ENCODE measurements around the gene ALX4.

ALX4 gene

GRCh38 chr11:44334356-44335004, 24.5 kb upstream of the ALX4 start:
- DNase-seq, result no peak

DNA sequence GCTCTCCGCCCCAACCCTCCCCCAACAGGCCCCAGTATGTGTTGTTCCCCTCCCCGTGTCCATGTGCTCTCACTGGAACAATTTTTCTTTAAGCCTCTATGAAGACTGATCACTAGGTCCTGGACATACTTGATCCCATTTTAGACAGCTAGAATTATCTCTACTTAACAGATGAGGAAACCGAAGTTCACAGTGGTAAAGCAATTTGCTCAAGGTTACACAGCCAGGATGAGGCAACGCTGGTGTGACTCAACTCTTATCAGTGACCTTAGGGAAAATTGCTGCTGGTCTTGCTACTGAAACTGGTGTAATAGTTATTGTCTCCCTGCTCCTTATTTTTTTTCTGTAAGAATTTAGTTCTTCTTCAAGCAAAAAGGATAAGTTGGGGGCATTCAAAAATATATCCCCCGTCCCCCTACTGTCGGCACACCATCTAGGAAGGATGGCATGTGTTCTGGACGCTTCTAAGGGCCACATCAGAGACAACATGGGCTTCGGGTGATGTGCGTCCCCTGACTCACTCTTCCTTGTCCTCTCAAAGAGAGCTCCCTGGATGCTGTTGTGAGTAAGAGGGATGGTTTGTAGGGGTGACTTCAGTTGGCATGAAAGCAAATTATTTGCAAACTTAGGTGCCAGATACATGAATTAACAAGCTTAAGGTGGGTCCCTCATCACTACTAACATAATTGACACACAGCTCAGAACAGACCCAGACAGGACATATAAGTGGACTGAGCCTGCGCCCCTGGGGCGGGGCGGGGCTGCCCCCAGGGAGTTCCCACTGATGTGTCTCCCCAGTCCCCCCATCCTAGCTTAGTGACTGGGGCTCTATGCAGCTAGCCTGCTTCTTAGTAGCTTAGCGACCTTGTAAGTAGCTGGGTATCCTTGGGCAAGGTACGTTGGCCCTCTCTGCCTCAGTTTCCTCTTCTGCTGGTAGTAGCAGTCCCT, 23.6 kb upstream of the ALX4 start:
- no peak for DNase-seq

GRCh38 chr11:44332665-44333064, 22.7 kb upstream of the ALX4 start:
- DNase-seq, result no peak

- no peak for DNase-seq
These were observed 19.7 kb upstream of the ALX4 start for GRCh38 chr11:44329472-44330230.

- no peak for DNase-seq
These were observed 18.3 kb upstream of the ALX4 start for GRCh38 chr11:44328138-44328660.

GRCh38 chr11:44327730-44328129, 17.8 kb upstream of the ALX4 start:
- DNase-seq, result no peak

DNA sequence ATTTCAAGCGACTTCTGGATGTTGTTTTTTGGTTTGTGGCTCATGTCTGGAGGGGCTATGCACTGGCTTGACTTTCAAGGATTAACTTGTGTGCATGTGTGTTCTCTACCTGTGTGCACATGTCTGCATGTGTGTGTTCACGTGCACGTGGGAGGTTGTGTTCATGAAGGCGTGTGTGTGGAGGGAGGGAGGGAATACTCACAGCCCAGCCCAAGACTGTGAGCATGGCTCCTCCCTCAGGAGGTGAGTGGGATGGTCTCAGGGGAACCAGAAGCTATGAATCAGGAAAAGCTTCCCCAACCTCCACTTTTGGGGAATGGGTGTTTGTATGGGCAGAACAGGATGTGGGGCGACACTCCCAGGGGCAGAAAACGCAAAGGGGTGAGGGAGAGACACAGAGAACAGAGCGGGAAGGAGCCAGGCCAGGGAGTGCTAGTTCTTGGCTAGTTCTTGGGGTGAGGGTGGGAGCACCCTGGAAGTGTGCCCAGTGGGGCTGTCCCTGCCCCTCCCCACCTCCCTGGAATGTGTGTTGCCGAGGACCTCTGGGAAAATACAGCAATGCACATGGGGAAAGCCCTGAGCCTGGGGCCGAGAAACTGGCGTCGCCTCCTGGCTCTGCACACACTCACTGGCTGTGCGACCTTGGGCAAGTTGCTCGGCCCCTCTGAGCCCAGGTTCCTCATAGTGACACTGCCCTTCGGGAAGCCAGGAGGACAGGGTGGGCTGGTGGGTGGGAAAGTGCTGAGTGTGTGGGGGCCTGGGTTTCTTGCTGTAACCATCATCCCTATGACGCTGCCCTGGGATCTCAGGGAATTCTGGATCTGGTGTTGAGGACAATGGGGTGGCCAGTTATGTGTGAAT, 16.9 kb upstream of the ALX4 start:
- DNase-seq, result no peak

DNA sequence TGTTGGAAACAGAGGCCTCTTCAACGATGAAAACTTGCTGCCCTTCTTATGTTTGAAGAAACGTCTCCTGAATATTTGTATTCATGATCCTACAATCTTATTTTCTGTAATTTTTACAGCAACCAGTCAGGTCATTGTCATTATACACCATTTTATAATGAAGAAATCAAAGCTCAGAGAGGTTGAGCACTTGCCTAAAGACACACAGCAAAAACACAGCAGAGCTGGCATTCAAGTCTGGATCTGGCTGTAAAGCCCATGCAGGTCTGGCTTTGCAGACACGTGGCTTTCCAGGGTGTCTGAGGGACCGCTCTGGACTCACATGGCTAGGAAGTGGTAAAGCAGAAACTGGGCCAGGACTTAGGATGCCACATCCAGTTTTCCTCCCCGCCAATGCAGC, 15.8 kb upstream of the ALX4 start:
- DNase-seq, result no peak

DNA sequence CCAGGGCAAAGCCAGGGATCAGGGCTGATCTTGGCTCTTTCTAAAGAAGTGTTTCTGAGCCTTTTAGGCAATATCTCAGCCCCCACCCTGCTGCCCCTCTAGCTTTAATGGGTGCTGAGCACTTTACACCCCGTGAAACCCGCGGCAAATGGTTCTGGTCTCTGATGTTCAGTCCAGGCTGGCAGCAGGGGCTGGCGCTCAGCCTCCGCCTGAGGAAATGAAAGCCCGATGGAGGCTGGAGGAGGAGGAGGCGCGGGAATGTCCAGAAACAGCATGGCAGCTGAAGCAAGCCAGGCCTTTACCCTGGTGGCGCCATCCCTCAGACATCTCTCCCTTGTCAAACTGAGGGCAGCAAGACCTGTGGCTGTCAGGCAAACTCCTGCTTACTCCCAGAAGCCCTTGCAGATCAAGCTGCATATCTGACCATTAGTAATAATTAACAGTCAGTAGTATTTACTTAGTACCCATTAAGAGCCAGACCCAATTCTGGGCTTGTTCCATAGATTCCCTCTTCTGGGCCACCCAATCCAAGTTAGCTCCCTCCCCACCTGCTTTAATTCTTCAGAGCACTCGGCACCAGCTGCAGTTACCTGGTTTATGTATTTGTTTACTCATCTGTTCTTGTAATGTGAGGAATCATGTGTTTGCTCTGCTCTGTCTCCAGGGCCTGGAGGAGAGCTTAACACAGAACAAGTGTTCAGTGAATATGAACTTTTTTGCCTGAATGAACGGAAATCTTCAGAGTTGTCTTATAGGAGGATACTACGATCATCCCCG, 15.0 kb upstream of the ALX4 start:
- DNase-seq, result no peak

GRCh38 chr11:44324222-44324621, 14.3 kb upstream of the ALX4 start:
- no peak for DNase-seq

- DNase-seq, result no peak
These were observed 12.3 kb upstream of the ALX4 start for GRCh38 chr11:44322243-44322642.

DNA sequence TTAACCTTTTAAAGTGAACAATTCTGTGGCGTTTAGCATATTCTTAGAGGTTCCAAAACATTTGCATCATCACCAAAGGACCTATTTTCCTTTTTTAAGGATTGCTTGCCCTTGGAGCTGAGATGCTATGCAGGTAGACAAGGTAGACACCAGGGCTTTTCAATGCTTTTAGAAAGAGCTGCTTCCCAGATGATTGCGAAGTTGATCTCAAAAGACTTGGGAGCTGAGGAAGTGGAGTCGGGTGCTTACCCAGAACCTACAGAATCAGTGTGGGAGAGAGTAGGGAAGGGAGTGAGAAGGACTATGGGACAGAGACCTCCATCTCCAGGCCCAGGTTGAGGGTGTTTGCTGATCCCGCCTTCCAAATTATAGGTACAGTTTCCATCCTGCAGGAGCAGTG, 11.1 kb upstream of the ALX4 start:
- no peak for DNase-seq

DNA sequence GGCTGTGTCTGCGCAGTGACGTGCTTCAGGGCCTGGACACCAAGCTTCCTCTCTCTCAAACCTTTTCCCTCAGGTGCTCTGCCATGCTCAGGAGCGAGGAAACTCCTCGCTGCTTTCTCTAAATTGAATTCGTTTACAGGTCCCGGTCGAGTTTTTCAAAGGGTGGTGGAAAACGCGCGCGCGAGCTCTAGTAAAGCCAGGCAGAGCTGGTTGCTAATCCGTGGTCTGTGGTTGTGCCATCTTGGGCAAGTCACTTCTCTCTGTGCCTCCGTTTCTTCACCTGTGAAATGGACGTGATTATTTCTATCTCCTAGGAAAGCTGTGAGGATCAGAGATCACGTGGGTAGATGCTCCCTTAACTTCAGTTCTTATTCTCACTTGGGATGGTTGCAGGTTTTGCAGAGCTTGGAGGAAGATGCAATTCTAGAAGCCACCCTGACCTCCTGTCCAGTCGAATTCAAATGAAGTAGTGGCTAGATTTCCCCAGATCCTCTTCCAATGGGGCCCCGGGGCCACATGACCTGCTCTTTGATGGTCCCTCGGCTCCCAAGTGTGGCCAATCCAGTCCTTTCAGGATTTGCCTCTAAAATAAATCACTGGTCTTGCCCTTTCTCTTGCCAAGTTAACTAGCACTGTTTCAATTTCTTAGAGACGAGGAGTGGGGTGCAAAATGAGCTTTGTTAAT, 10.5 kb upstream of the ALX4 start:
- DNase-seq, result no peak

- no peak for DNase-seq
These were observed 9.8 kb upstream of the ALX4 start for GRCh38 chr11:44319552-44320288.

DNA sequence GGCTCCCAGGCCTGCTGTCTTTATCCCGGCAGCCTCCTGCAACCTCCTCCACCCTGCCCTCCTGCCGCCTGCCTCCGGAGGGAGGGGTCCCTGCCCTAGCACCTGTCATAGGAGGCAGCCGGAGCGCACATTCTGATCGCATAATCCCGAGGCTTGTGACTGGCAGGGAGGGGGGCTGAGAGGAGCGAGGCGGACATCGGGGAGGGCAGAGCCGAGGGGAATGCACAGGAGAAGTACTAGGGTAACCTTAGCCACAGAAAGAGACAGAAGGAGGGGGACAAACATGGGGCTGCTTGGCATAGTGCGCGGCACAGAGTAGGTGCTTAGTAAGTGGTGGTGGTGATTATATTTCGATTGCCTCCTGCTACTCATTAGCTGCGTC, 9.2 kb upstream of the ALX4 start:
- DNase-seq, result no peak

GRCh38 chr11:44318369-44318768, 8.4 kb upstream of the ALX4 start:
- no peak for DNase-seq

DNA sequence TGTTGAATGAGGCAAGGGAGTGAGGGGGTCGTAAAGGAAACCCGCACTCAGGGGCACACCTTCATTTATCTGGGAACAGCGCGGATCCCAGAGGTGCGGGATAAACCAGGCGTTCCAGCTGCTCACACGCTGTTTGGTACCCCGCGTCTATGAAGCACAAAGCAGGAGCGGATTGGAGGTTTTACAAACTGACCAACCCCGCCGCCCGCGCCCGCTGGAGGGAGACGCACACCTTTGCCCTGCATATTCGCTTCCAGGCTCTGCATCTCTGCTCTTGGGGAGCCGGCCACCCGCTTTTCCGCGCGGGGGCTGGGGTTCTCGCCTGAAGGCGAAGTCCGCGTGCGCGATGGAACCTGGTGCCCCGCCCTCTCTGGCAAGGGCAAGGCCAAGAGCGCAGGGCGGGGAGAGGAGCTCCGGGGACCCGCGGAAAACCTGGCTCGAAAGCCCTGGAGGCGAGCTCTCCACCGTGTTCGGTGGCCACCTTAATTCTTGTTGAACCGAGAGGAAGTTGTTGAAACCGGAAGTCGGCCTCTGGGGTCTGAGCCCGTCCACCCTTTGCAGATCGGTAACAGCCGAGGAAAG, 6.8 kb upstream of the ALX4 start:
- no peak for DNase-seq

GRCh38 chr11:44315947-44316658, 6.2 kb upstream of the ALX4 start:
- DNase-seq, result no peak

DNA sequence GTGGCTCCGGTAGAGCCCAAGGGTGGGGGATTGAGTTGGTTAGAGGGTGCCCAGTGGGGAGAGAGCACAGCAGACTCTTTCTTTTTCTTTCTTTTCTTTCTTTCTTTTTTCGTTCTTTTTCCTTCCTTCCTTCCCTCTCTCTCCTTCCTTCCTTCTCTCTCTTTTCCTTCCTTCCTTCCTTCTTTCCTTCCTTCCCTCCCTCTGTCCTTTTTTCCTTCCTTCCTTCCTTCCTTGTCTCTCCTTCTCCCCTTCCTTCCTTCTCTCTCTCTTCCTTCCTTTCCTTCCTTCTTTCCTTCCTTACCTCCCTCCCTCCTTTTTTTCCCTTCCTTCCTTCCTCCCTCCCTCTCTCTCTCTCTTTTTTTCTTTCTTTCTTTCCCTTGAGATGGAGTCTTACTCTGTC, 4.8 kb upstream of the ALX4 start:
- DNase-seq, result no peak

All from activated gamma-delta T cell treated with Interleukin-2 at 50 U/mL for 16 hours (primary cell).